MCF 10A (cell line): ENCODE data around the gene AGTPBP1. TPM values are rescaled to one million over a fixed set of nuclear protein-coding genes. Genes with fewer than 3 reads are reported as not detected.
A peak's percentile ranks its signal among the peaks of the same experiment; 100 is the strongest.

ENCODE experiments used
- BruUV-seq: library from RNA; stranded (reverse); fragments of 400-500 nt; replicated peaks from 2 replicates; lab custom pipeline; 2021; lab: Mats Ljungman, UMichigan
- CTCF ChIA-PET: fragments of 300-600 bp; sonication (Branson Sonifier 250); formaldehyde crosslinking; extraction: SDS; loops from one replicate; lab custom pipeline; 2021; ENCODE audit warnings: antibody characterized with exemption, inconsistent platforms; lab: Yijun Ruan, JAX
- POLR2A ChIA-PET: fragments of 300-600, 350-650 bp; sonication (Branson Sonifier 250); formaldehyde crosslinking; extraction: SDS; loops from one replicate; lab custom pipeline; 2020; ENCODE audit warnings: antibody characterized with exemption, inconsistent platforms; lab: Yijun Ruan, JAX
- DNase-seq: peaks from one replicate; pipeline ENCODE4 v3.0.0-alpha.2; 2018; ENCODE audit not compliant: unreplicated experiment
- H3K27ac Mint-ChIP-seq: one replicate; pipeline ENCODE4 v1.8.0; 2022; ENCODE audit warnings: mild to moderate bottlenecking, low read depth, mixed read lengths; ENCODE audit not compliant: unreplicated experiment
- H3K27me3 Mint-ChIP-seq: one replicate; pipeline ENCODE4 v1.8.0; 2022; ENCODE audit warnings: mixed read lengths; ENCODE audit not compliant: insufficient read depth, unreplicated experiment
- H3K36me3 Mint-ChIP-seq: one replicate; pipeline ENCODE4 v1.8.0; 2022; ENCODE audit warnings: mild to moderate bottlenecking, moderate library complexity, mixed read lengths; ENCODE audit not compliant: insufficient read depth, unreplicated experiment
- H3K4me1 Mint-ChIP-seq: one replicate; pipeline ENCODE4 v1.8.0; 2022; ENCODE audit warnings: mixed read lengths; ENCODE audit not compliant: insufficient read depth, unreplicated experiment
- H3K4me3 Mint-ChIP-seq: one replicate; pipeline ENCODE4 v1.8.0; 2022; ENCODE audit warnings: mild to moderate bottlenecking, moderate library complexity, mixed read lengths; ENCODE audit not compliant: unreplicated experiment
- H3K9me3 Mint-ChIP-seq: one replicate; pipeline ENCODE4 v1.8.0; 2022; ENCODE audit warnings: mixed read lengths; ENCODE audit not compliant: unreplicated experiment
- CTCF ChIP-seq: fragments of 200-600 bp; IDR thresholded peaks from one replicate; pipeline ENCODE4 v1.8.0; 2022; ENCODE audit warnings: antibody characterized with exemption, mild to moderate bottlenecking; ENCODE audit not compliant: unreplicated experiment
- intact Hi-C: fragments of 100-400 bp; cut with micrococcal nuclease; formaldehyde crosslinking; loops from 2 replicates; pipeline ENCODE4 v1.14.1; 2022
- total RNA-seq: library from RNA; stranded (reverse); gene quantifications from 2 replicates; pipeline ENCODE4 v1.2.3, GENCODE V29; 2022

The AGTPBP1 gene
- total RNA-seq, 1 experiment from 2014 or later: 27.2 TPM

GRCh38 chr9:85515021-85515420 is 226.7 kb downstream of the AGTPBP1 start:
- Mint-ChIP-seq H3K36me3 (peaks cover 11% of the 10 kb centered on the region), H3K4me3 (no peak overlapping the region), H3K4me1 (peaks cover 30% of the 10 kb centered on the region), H3K27ac (no peak overlapping the region), H3K9me3 (no peaks in the 10 kb centered on the region), H3K27me3 (peaks cover 11% of the 10 kb centered on the region)
- no peak for TF ChIP-seq CTCF
- BruUV-seq: no TSS peak
- intact Hi-C loops: loop anchor here (10.0 kb wide), 1 partner anchor 400 kb away; no protein-coding TSS in a partner anchor
- POLR2A ChIA-PET: interaction anchor here (0.7 to 0.8 kb wide), 3 partner anchors 21 to 95 kb away, joined by 3 read pairs; no protein-coding TSS in a partner anchor
- DNase-seq: peak; percentile 96
- CTCF ChIA-PET: interaction anchor here (1.0 kb wide), 1 partner anchor 10 kb away, joined by 3 read pairs; no protein-coding TSS in a partner anchor

- TF ChIP-seq CTCF: no peak
- peak; percentile 92 for DNase-seq
- ChIA-PET POLR2A (interaction anchor here (0.7 to 0.8 kb wide), 3 partner anchors 43 to 228 kb away, joined by 3 read pairs; partner anchors contain the start of gene AGTPBP1), CTCF (no interaction called here)
- H3K27me3 Mint-ChIP-seq: peaks cover 11% of the 10 kb centered on the region
- no peak overlapping the region for H3K27ac Mint-ChIP-seq
- intact Hi-C loops: loop anchor here (10.0 kb wide), 1 partner anchor 399 kb away; no protein-coding TSS in a partner anchor
- BruUV-seq: no TSS peak
- peaks cover 30% of the 10 kb centered on the region for H3K4me1 Mint-ChIP-seq
- peaks cover 11% of the 10 kb centered on the region for H3K36me3 Mint-ChIP-seq
- no peaks in the 10 kb centered on the region for H3K9me3 Mint-ChIP-seq
- no peak overlapping the region for H3K4me3 Mint-ChIP-seq
Measured at GRCh38 chr9:85514256-85514655, 227.5 kb downstream of the AGTPBP1 start.

- POLR2A ChIA-PET: interaction anchor here (1.1 kb wide), 2 partner anchors 18 to 95 kb away, joined by 3 read pairs; no protein-coding TSS in a partner anchor
Measured at GRCh38 chr9:85511746-85512145, 230.0 kb downstream of the AGTPBP1 start.

More at GRCh38 chr9:85511746-85512145, 230.0 kb downstream of the AGTPBP1 start:
- no peak for TF ChIP-seq CTCF
- Mint-ChIP-seq H3K9me3 (no peaks in the 10 kb centered on the region), H3K27ac (no peak overlapping the region), H3K4me3 (no peak overlapping the region), H3K4me1 (peaks cover 22% of the 10 kb centered on the region), H3K36me3 (peaks cover 11% of the 10 kb centered on the region), H3K27me3 (peaks cover 35% of the 10 kb centered on the region)
- CTCF ChIA-PET: interaction anchor here (0.7 to 2.4 kb wide), 4 partner anchors 43 to 466 kb away, joined by 3 to 8 read pairs (median 4); no protein-coding TSS in a partner anchor
- DNase-seq: no peak
- BruUV-seq: no TSS peak
- intact Hi-C loops: loop anchor here (10.0 kb wide), 1 partner anchor 397 kb away; no protein-coding TSS in a partner anchor
